Measurements from ENCODE around the gene LENEP.

DNA sequence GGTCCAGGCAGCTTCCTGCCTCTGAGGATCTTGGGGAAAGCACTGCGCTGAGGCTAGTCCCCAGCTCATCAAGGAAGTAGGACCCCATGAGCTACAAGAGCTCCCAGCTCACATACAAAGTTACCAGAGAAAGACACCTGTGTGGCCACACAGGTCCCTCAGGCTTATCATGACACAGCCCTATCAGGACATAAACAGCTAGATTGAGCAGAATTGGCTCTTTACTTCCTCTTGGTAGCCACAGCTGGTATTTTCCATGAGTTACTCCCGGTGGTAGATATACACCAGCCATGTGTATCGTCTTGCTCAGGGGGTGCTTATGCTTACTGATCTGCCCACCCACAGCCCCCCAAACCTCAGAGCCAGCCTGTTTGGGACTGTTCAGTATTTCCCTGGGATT is 1.2 kb downstream of the LENEP start:
- TF ChIP-seq, protein P1, sequence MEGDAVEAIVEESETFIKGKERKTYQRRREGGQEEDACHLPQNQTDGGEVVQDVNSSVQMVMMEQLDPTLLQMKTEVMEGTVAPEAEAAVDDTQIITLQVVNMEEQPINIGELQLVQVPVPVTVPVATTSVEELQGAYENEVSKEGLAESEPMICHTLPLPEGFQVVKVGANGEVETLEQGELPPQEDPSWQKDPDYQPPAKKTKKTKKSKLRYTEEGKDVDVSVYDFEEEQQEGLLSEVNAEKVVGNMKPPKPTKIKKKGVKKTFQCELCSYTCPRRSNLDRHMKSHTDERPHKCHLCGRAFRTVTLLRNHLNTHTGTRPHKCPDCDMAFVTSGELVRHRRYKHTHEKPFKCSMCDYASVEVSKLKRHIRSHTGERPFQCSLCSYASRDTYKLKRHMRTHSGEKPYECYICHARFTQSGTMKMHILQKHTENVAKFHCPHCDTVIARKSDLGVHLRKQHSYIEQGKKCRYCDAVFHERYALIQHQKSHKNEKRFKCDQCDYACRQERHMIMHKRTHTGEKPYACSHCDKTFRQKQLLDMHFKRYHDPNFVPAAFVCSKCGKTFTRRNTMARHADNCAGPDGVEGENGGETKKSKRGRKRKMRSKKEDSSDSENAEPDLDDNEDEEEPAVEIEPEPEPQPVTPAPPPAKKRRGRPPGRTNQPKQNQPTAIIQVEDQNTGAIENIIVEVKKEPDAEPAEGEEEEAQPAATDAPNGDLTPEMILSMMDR (IDR thresholded peaks at IDR 0.05): no peak
- TF ChIP-seq POLR2A (IDR thresholded peaks at IDR 0.05): no peak
